Mesenchymal stem cell (in vitro differentiated cells and primary cell): ENCODE results near the gene HAO2.

ENCODE experiments used
- DNase-seq: peaks from one replicate; pipeline ENCODE4 v3.0.0-alpha.2; 2013
- H2AFZ ChIP-seq: one replicate; pipeline ENCODE4 v1.6.1; 2013; ENCODE audit warnings: low read depth, mild to moderate bottlenecking, control low read depth, inconsistent platforms, low read length, moderate library complexity
- H2AK5ac ChIP-seq: 2 replicates; pipeline ENCODE4 v1.6.1; 2013; ENCODE audit warnings: low read length, moderate library complexity, mild to moderate bottlenecking, inconsistent platforms; ENCODE audit not compliant: severe bottlenecking
- H2BK120ac ChIP-seq: one replicate; pipeline ENCODE4 v1.6.1; 2013; ENCODE audit warnings: low read depth, mild to moderate bottlenecking, inconsistent platforms, low read length, moderate library complexity
- H2BK12ac ChIP-seq, 2 experiments: one replicate each; pipeline ENCODE4 v1.6.1; 2013; ENCODE audit warnings: inconsistent platforms in 2 of 2, low read length in 2 of 2, mild to moderate bottlenecking in 2 of 2, moderate library complexity in 2 of 2, control low read depth in 1 of 2
- H2BK15ac ChIP-seq: one replicate; pipeline ENCODE4 v1.6.1; 2013; ENCODE audit warnings: mild to moderate bottlenecking, low read depth, inconsistent platforms; ENCODE audit not compliant: poor library complexity, severe bottlenecking
- H2BK5ac ChIP-seq: 2 replicates; pipeline ENCODE4 v1.6.1; 2013; ENCODE audit warnings: low read depth, mild to moderate bottlenecking, low read length, control low read depth, inconsistent platforms; ENCODE audit not compliant: poor library complexity, severe bottlenecking
- H3K14ac ChIP-seq, 2 experiments: one replicate each; pipeline ENCODE4 v1.6.1; 2013; ENCODE audit warnings: inconsistent platforms in 2 of 2, low read length in 2 of 2, control low read depth in 1 of 2, mild to moderate bottlenecking in 1 of 2, moderate library complexity in 1 of 2
- H3K18ac ChIP-seq, 2 experiments: one replicate each; pipeline ENCODE4 v1.6.1; 2013; ENCODE audit warnings: inconsistent platforms in 2 of 2, low read length in 2 of 2, control low read depth in 1 of 2, low read depth in 1 of 2, mild to moderate bottlenecking in 1 of 2
- H3K23ac ChIP-seq, 2 experiments: one replicate each; pipeline ENCODE4 v1.6.1; 2013; ENCODE audit warnings: inconsistent platforms in 2 of 2, low read length in 2 of 2, mild to moderate bottlenecking in 2 of 2, moderate library complexity in 2 of 2, control low read depth in 1 of 2
- H3K27ac ChIP-seq: 2 replicates; pipeline ENCODE4 v1.5.1; 2013; ENCODE audit warnings: mild to moderate bottlenecking, moderate library complexity, low read length, control low read depth, inconsistent platforms; ENCODE audit not compliant: poor library complexity, severe bottlenecking
- H3K27me3 ChIP-seq, 2 experiments: 2 replicates each; pipeline versions ENCODE4 v1.6.1 to v1.7.0; 2013; ENCODE audit warnings: low read length in 2 of 2, mild to moderate bottlenecking in 2 of 2, moderate library complexity in 2 of 2, control low read depth in 1 of 2, inconsistent platforms in 1 of 2; ENCODE audit not compliant: control insufficient read depth in 1 of 2, insufficient read depth in 1 of 2
- H3K36me3 ChIP-seq, 2 experiments: 2 replicates each; pipeline versions ENCODE4 v1.6.1 to v1.7.0; 2013; ENCODE audit warnings: low read length in 2 of 2, control low read depth in 1 of 2, inconsistent platforms in 1 of 2, low read depth in 1 of 2, mild to moderate bottlenecking in 1 of 2; ENCODE audit not compliant: insufficient read depth in 2 of 2, control insufficient read depth in 1 of 2
- H3K4ac ChIP-seq, 2 experiments: one replicate each; pipeline ENCODE4 v1.6.1; 2013; ENCODE audit warnings: inconsistent platforms in 2 of 2, low read length in 2 of 2, mild to moderate bottlenecking in 2 of 2, moderate library complexity in 2 of 2, control low read depth in 1 of 2, low read depth in 1 of 2
- H3K4me1 ChIP-seq: 2 replicates; pipeline ENCODE4 v1.6.1; 2013; ENCODE audit warnings: low read depth, low read length, control low read depth; ENCODE audit not compliant: control insufficient read depth, insufficient read depth
- H3K4me2 ChIP-seq: 2 replicates; pipeline ENCODE4 v1.6.1; 2013; ENCODE audit warnings: low read length, mild to moderate bottlenecking, inconsistent platforms; ENCODE audit not compliant: poor library complexity, severe bottlenecking
- H3K4me3 ChIP-seq, 2 experiments: 2 replicates each; pipeline versions ENCODE4 v1.5.1 to v1.7.0; 2013; ENCODE audit warnings: low read length in 2 of 2, mild to moderate bottlenecking in 2 of 2, control low read depth in 1 of 2, low read depth in 1 of 2; ENCODE audit not compliant: insufficient read depth in 1 of 2
- H3K79me1 ChIP-seq: replicated peaks from 2 replicates; pipeline ENCODE4 v1.6.1; 2013; ENCODE audit warnings: mild to moderate bottlenecking, control low read depth, low read length, inconsistent platforms; ENCODE audit not compliant: poor library complexity, severe bottlenecking
- H3K9ac ChIP-seq: 2 replicates; pipeline ENCODE4 v1.7.0; 2013; ENCODE audit warnings: mild to moderate bottlenecking, low read length, moderate library complexity
- H3K9me3 ChIP-seq: 2 replicates; pipeline ENCODE4 v1.7.0; 2013; ENCODE audit warnings: mild to moderate bottlenecking, low read length; ENCODE audit not compliant: control insufficient read depth
- H4K8ac ChIP-seq: one replicate; pipeline ENCODE4 v1.6.1; 2013; ENCODE audit warnings: inconsistent platforms, mild to moderate bottlenecking, low read length, moderate library complexity
- H4K91ac ChIP-seq: one replicate; pipeline ENCODE4 v1.6.1; 2013; ENCODE audit warnings: mild to moderate bottlenecking, low read length, inconsistent platforms
- WGBS: methylation state at CpG from one replicate; pipeline ENCODE4 v1.1.7; 2013; ENCODE audit warnings: mixed read lengths; 5-methylcytosine and 5-hydroxymethylcytosine counted together

The HAO2 gene

GRCh38 chr1:119380983-119381662 lies 12.5 kb downstream of the HAO2 start:
- Histone ChIP-seq H3K36me3 (no peaks in the 10 kb centered on the region), H4K8ac (no peak overlapping the region), H2BK5ac (no peak overlapping the region), H3K18ac (no peak overlapping the region), H3K79me1 (no peaks in the 10 kb centered on the region), H3K4me2 (no peak overlapping the region), H2AK5ac (no peak overlapping the region), H3K9ac (no peak overlapping the region), H3K27ac (no peak overlapping the region), H3K4me3 (no peak overlapping the region), H3K14ac (no peak overlapping the region), H2BK120ac (no peak overlapping the region), H2BK15ac (no peak overlapping the region), H3K23ac (no peak overlapping the region), H3K27me3 (peaks cover 5 to 19% of the 10 kb centered on the region in 2 experiments), H2BK12ac (no peak overlapping the region), H3K4me1 (no peaks in the 10 kb centered on the region), H2AFZ (no peak overlapping the region), H3K9me3 (no peaks in the 10 kb centered on the region), H3K4ac (no peak overlapping the region), H4K91ac (no peak overlapping the region)
- DNase-seq = no peak
- 92% methylated on average over 5 of the region's 5 CpGs for WGBS

DNA sequence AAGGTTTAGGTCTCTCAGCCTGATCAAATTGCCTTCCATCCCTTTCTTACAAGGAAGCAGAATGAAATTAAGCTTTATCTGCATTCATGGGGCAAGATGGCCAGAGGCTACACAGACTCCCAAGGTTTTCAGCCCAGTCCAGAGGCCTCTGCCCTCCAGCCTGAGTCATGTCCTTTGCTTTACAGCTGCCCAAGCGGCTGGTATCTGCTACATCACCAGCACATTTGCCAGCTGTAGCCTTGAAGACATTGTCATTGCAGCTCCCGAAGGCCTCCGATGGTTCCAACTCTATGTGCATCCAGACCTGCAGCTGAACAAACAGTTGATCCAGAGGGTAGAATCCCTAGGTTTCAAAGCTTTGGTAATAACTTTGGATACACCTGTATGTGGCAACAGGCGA lies 16.0 kb downstream of the HAO2 start:
- no peak overlapping the region for H3K23ac ChIP-seq
- no peak overlapping the region for H4K8ac ChIP-seq
- H3K18ac ChIP-seq = no peak overlapping the region
- no peak overlapping the region for H3K27ac ChIP-seq
- no peaks in the 10 kb centered on the region for H3K9me3 ChIP-seq
- H3K14ac ChIP-seq = no peak overlapping the region
- peaks cover 13 to 15% of the 10 kb centered on the region in 2 experiments for H3K27me3 ChIP-seq
- no peak overlapping the region for H2AK5ac ChIP-seq
- H2BK120ac ChIP-seq = no peak overlapping the region
- H3K4me2 ChIP-seq = no peak overlapping the region
- 90% methylated on average over 4 of the region's 4 CpGs for WGBS
- H3K79me1 ChIP-seq = no peaks in the 10 kb centered on the region
- H3K4ac ChIP-seq = no peak overlapping the region
- no peak overlapping the region for H2BK12ac ChIP-seq
- H4K91ac ChIP-seq = no peak overlapping the region
- no peak overlapping the region for H2BK5ac ChIP-seq
- no peak for DNase-seq
- no peak overlapping the region for H2BK15ac ChIP-seq
- no peaks in the 10 kb centered on the region for H3K4me1 ChIP-seq
- no peaks in the 10 kb centered on the region for H3K36me3 ChIP-seq
- H3K4me3 ChIP-seq = no peak overlapping the region
- no peak overlapping the region for H2AFZ ChIP-seq
- no peak overlapping the region for H3K9ac ChIP-seq

- Histone ChIP-seq H2AK5ac (no peak overlapping the region), H3K18ac (no peak overlapping the region), H3K4ac (no peak overlapping the region), H3K9ac (no peak overlapping the region), H2BK120ac (no peak overlapping the region), H4K91ac (no peak overlapping the region), H2BK12ac (no peak overlapping the region), H2BK5ac (no peak overlapping the region), H3K9me3 (no peaks in the 10 kb centered on the region), H3K4me2 (no peak overlapping the region), H3K27me3 (peaks cover 9 to 13% of the 10 kb centered on the region in 2 experiments), H3K14ac (no peak overlapping the region), H3K79me1 (no peaks in the 10 kb centered on the region), H3K23ac (no peak overlapping the region), H3K36me3 (no peaks in the 10 kb centered on the region), H2BK15ac (no peak overlapping the region), H3K4me3 (no peak overlapping the region), H3K27ac (no peak overlapping the region), H3K4me1 (no peaks in the 10 kb centered on the region), H2AFZ (no peak overlapping the region), H4K8ac (no peak overlapping the region)
- DNase-seq = no peak
- no CpG with 5 or more reads among the region's 1 CpG for WGBS
These were observed 17.1 kb downstream of the HAO2 start for GRCh38 chr1:119385650-119386049.

- H3K4ac ChIP-seq = no peak overlapping the region
- H3K9me3 ChIP-seq = no peaks in the 10 kb centered on the region
- H3K9ac ChIP-seq = no peak overlapping the region
- H3K4me1 ChIP-seq = no peaks in the 10 kb centered on the region
- no peak overlapping the region for H2BK5ac ChIP-seq
- no peak overlapping the region for H3K4me2 ChIP-seq
- H3K4me3 ChIP-seq = no peak overlapping the region
- no peak overlapping the region for H3K27ac ChIP-seq
- WGBS = 30% methylated on average over 3 of the region's 3 CpGs
- no peak for DNase-seq
- H3K23ac ChIP-seq = no peak overlapping the region
- no peaks in the 10 kb centered on the region for H3K36me3 ChIP-seq
- no peak overlapping the region for H2BK120ac ChIP-seq
- H2BK12ac ChIP-seq = no peak overlapping the region
- H2AK5ac ChIP-seq = no peak overlapping the region
- H3K14ac ChIP-seq = no peak overlapping the region
- no peaks in the 10 kb centered on the region for H3K79me1 ChIP-seq
- H3K18ac ChIP-seq = no peak overlapping the region
- no peak overlapping the region for H2BK15ac ChIP-seq
- no peak overlapping the region for H2AFZ ChIP-seq
- H4K8ac ChIP-seq = no peak overlapping the region
- peaks cover 9 to 18% of the 10 kb centered on the region in 2 experiments for H3K27me3 ChIP-seq
- no peak overlapping the region for H4K91ac ChIP-seq
These were observed 19.3 kb downstream of the HAO2 start for GRCh38 chr1:119387858-119388257.
